HEK293 (cell line): ENCODE results near the gene SPDYC.

Experiments used
- CTCF ChIA-PET: fragments of 350-600 bp; formaldehyde crosslinking; extraction: SDS; loops from one replicate; lab custom pipeline; 2021; ENCODE audit warnings: antibody characterized with exemption; lab: Yijun Ruan, JAX
- POLR2A ChIA-PET: fragments of 300-600 bp; formaldehyde crosslinking; extraction: SDS; loops from one replicate; lab custom pipeline; 2020; ENCODE audit warnings: antibody characterized with exemption, inconsistent platforms; lab: Yijun Ruan, JAX
- H3K27ac ChIP-seq: fragments of 200-500 bp; sonication (Bioruptor generic); 2 replicates; pipeline ENCODE4 v1.5.1; 2014; ENCODE audit warnings: low read depth, low read length, control low read depth, inconsistent platforms; ENCODE audit errors: extremely low read depth
- H3K36me3 ChIP-seq, 2 experiments: fragments of 200-500 bp in 1 of 2; sonication (Bioruptor generic) in 1 of 2; 1 replicate in 1 of 2; 2 replicates in 1 of 2; pipeline ENCODE4 v1.5.1; 2014 to 2017; ENCODE audit warnings: inconsistent platforms in 2 of 2, low read length in 2 of 2; ENCODE audit not compliant: control insufficient read depth in 2 of 2, insufficient read depth in 1 of 2
- H3K4me1 ChIP-seq: fragments of 200-500 bp; sonication (Bioruptor generic); 2 replicates; pipeline ENCODE4 v1.5.1; 2014; ENCODE audit warnings: mild to moderate bottlenecking, low read length, inconsistent platforms; ENCODE audit not compliant: control insufficient read depth, insufficient read depth
- H3K4me3 ChIP-seq: 2 replicates; pipeline ENCODE4 v1.5.1; 2011; ENCODE audit warnings: low read depth, mild to moderate bottlenecking, control low read depth, low read length, moderate library complexity
- H3K9me3 ChIP-seq: fragments of 200-500 bp; sonication (Bioruptor generic); 2 replicates; pipeline ENCODE4 v1.5.1; 2014; ENCODE audit warnings: low read depth, low read length, inconsistent platforms; ENCODE audit not compliant: control insufficient read depth, insufficient read depth
- GLIS1 ChIP-seq: fragments of 450-650 bp; formaldehyde crosslinking; IDR thresholded peaks from 2 replicates; pipeline ENCODE4 v1.5.1; 2016; ENCODE audit warnings: missing biosample characterization, missing genetic modification characterization
- INSM2 ChIP-seq: fragments of 450-650 bp; formaldehyde crosslinking; IDR thresholded peaks from 2 replicates; pipeline ENCODE4 v1.5.1; 2016; ENCODE audit warnings: missing biosample characterization, missing genetic modification characterization
- RBAK ChIP-seq: fragments of 450-650 bp; formaldehyde crosslinking; IDR thresholded peaks from 2 replicates; pipeline ENCODE4 v1.5.1; 2016; ENCODE audit warnings: missing biosample characterization, missing genetic modification characterization
- SCRT1 ChIP-seq: fragments of 450-650 bp; formaldehyde crosslinking; IDR thresholded peaks from 2 replicates; pipeline ENCODE4 v1.5.1; 2016; ENCODE audit warnings: missing biosample characterization, missing genetic modification characterization, borderline replicate concordance
- SETDB1 ChIP-seq: IDR thresholded peaks from one replicate; pipeline ENCODE4 v1.6.1; 2017; ENCODE audit warnings: mild to moderate bottlenecking, low read length, moderate library complexity, mixed read lengths; ENCODE audit not compliant: insufficient read length
- TSHZ1 ChIP-seq: fragments of 450-650 bp; formaldehyde crosslinking; IDR thresholded peaks from 2 replicates; pipeline ENCODE4 v1.5.1; 2016; ENCODE audit warnings: missing biosample characterization, missing genetic modification characterization, borderline replicate concordance
- ZBTB7A ChIP-seq: fragments of 450-650 bp; formaldehyde crosslinking; IDR thresholded peaks from 2 replicates; pipeline ENCODE4 v1.5.1; 2016; ENCODE audit warnings: low read depth, missing biosample characterization, missing genetic modification characterization
- ZNF121 ChIP-seq: fragments of 450-650 bp; formaldehyde crosslinking; IDR thresholded peaks from 2 replicates; pipeline ENCODE4 v1.5.1; 2016; ENCODE audit warnings: missing biosample characterization, missing genetic modification characterization
- ZNF174 ChIP-seq: fragments of 450-650 bp; formaldehyde crosslinking; IDR thresholded peaks from 2 replicates; pipeline ENCODE4 v1.5.0; 2017; ENCODE audit warnings: missing biosample characterization, mild to moderate bottlenecking, missing genetic modification characterization
- ZNF248 ChIP-seq: fragments of 450-650 bp; formaldehyde crosslinking; IDR thresholded peaks from 2 replicates; pipeline ENCODE4 v1.5.1; 2017; ENCODE audit warnings: missing biosample characterization, missing genetic modification characterization
- ZNF398 ChIP-seq: fragments of 450-650 bp; formaldehyde crosslinking; IDR thresholded peaks from 2 replicates; pipeline ENCODE4 v1.5.1; 2017; ENCODE audit warnings: missing biosample characterization, missing genetic modification characterization
- ZNF416 ChIP-seq: fragments of 450-650 bp; formaldehyde crosslinking; IDR thresholded peaks from 2 replicates; pipeline ENCODE4 v1.5.1; 2016; ENCODE audit warnings: missing biosample characterization, missing genetic modification characterization
- ZNF433 ChIP-seq: fragments of 450-650 bp; formaldehyde crosslinking; IDR thresholded peaks from 2 replicates; pipeline ENCODE4 v1.5.1; 2016; ENCODE audit warnings: missing biosample characterization, missing genetic modification characterization, low read depth
- ZNF624 ChIP-seq: fragments of 450-650 bp; formaldehyde crosslinking; IDR thresholded peaks from 2 replicates; pipeline ENCODE4 v1.5.1; 2017; ENCODE audit warnings: missing biosample characterization, missing genetic modification characterization
- TF ChIP-seq, protein P1 (sequence below): fragments of 450-650 bp; formaldehyde crosslinking; IDR thresholded peaks from 2 replicates; pipeline ENCODE4 v1.5.1; 2016; ENCODE audit warnings: missing biosample characterization, missing genetic modification characterization

Gene SPDYC

DNA sequence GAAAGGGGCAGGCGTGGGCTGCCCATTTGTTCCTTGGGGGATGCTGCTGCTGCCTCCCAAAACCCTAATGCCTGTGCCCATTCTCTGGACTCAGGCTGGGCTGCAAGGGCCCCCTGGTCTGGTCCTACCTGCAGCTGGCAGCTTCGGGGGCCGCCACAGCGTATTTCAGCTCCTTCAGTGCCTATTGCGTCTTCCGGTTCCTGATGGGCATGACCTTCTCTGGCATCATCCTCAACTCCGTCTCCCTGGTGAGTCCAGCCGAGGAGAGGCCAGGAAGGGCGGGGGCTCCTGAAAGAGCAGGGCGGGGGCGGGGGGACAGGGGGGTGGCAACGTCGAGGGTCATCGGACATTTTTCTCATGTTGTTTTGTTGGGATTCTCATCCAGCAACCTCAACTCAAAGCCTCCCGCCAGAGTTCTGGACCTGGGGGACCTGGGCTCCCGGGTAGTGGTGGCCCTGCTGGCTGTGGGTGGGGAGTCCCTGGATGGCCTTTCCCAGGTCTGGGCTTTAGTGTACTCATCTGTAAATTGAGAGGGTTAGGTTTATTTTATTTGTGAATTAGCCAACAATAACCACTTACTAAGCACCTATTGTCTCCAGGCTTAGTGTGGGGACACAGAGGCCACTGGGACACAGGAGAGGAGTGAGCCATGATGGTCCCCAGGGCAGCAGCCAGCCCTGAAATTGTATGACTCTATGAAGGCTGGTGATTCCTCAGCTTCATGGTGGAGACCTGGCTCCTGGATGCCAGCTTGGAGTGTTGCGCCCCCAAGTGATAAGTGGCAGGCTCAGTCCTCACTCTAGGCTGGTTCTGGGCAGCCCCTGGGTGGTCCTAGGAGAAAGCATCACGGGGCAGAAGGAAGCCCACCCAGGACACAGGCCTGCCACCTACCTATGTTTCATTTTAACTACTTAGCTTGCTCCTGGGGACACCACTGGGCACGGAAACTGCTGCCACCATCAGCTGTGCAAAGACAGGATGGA lies 47.7 kb downstream of the SPDYC start:
- Histone ChIP-seq H3K4me1 (no peaks in the 10 kb centered on the region; the same call in 1 of the 2 replicates), H3K9me3 (no peaks in the 10 kb centered on the region), H3K36me3 (no peaks in the 10 kb centered on the region), H3K4me3 (no peak overlapping the region), H3K27ac (no peak overlapping the region)
- ChIA-PET CTCF (interaction anchor here (0.5 to 1.1 kb wide), 4 partner anchors 13 to 370 kb away, joined by 3 to 4 read pairs (median 4); no protein-coding TSS in a partner anchor), POLR2A (interaction anchor here (0.6 to 1.2 kb wide), 3 partner anchors 36 to 393 kb away, joined by 3 to 6 read pairs (median 6); partner anchors contain the start of gene CAPN1)
- TF ChIP-seq ZNF121 (tag by site-specific recombination) (no peak), RBAK (tag by site-specific recombination) (no peak), GLIS1 (tag by site-specific recombination) (peak; percentile 58), ZBTB7A (no peak), TSHZ1 (tag by site-specific recombination) (no peak), SETDB1 (no peak)
- TF ChIP-seq, protein P1, sequence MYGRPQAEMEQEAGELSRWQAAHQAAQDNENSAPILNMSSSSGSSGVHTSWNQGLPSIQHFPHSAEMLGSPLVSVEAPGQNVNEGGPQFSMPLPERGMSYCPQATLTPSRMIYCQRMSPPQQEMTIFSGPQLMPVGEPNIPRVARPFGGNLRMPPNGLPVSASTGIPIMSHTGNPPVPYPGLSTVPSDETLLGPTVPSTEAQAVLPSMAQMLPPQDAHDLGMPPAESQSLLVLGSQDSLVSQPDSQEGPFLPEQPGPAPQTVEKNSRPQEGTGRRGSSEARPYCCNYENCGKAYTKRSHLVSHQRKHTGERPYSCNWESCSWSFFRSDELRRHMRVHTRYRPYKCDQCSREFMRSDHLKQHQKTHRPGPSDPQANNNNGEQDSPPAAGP = no peak

- POLR2A ChIA-PET = interaction anchor here (0.6 to 1.2 kb wide), 3 partner anchors 37 to 394 kb away, joined by 3 to 6 read pairs (median 3); partner anchors contain the start of gene CAPN1
- H3K4me1 ChIP-seq = no peaks in the 10 kb centered on the region; the same call in 1 of the 2 replicates
These were observed 48.4 kb downstream of the SPDYC start for GRCh38 chr11:65218446-65218845.

More at GRCh38 chr11:65218446-65218845, 48.4 kb downstream of the SPDYC start:
- H3K9me3 ChIP-seq = no peaks in the 10 kb centered on the region
- CTCF ChIA-PET = interaction anchor here (0.5 to 2.8 kb wide), 4 partner anchors 13 to 97 kb away, joined by 3 to 10 read pairs (median 4); no protein-coding TSS in a partner anchor
- TF ChIP-seq INSM2 (tag by site-specific recombination) (no peak), ZNF398 (no peak), SCRT1 (tag by site-specific recombination) (no peak), ZNF416 (tag by site-specific recombination) (no peak), ZNF433 (tag by site-specific recombination) (no peak), ZNF174 (no peak), ZNF248 (tag by site-specific recombination) (no peak), ZNF624 (tag by site-specific recombination) (no peak)
- TF ChIP-seq, all 188 proteins: peak for 0
- H3K27ac ChIP-seq = no peak overlapping the region
- H3K36me3 ChIP-seq = no peaks in the 10 kb centered on the region
- no peak overlapping the region for H3K4me3 ChIP-seq
